Natural killer cell (primary cell): ENCODE measurements around the gene KANTR. TPM values are rescaled to one million over a fixed set of nuclear protein-coding genes. Genes with fewer than 3 reads are reported as not detected.

ENCODE experiments used
- ATAC-seq, 3 donors: fragments of 150-1000 bp in 2 of 3; fragments of 200-7000 bp in 1 of 3; cut with Tn5 transposase; 1 replicate in 1 of 3; 2 replicates in 2 of 3; pipeline ENCODE4 v1.10.0; 2021; ENCODE audit warnings: mild to moderate bottlenecking in 2 of 3, moderate library complexity in 2 of 3
- DNase-seq, 2 donors: peaks; one replicate each; pipeline versions ENCODE4 v3.0.0 to v3.0.0-alpha.2; 2013 to 2021; ENCODE audit warnings: mixed read lengths in 1 of 2
- H3K27ac ChIP-seq: one replicate; pipeline ENCODE4 v1.5.1; 2013; ENCODE audit warnings: mild to moderate bottlenecking, low read length
- H3K27me3 ChIP-seq: one replicate; pipeline ENCODE4 v1.6.1; 2013; ENCODE audit warnings: low read length; ENCODE audit not compliant: control insufficient read depth, insufficient read depth
- H3K36me3 ChIP-seq: one replicate; pipeline ENCODE4 v1.6.1; 2013; ENCODE audit warnings: low read length; ENCODE audit not compliant: control insufficient read depth, insufficient read depth
- H3K4me1 ChIP-seq: one replicate; pipeline ENCODE4 v1.6.1; 2013; ENCODE audit warnings: low read length; ENCODE audit not compliant: control insufficient read depth, insufficient read depth
- H3K4me3 ChIP-seq: one replicate; pipeline ENCODE4 v1.5.1; 2013; ENCODE audit warnings: low read length
- H3K9me3 ChIP-seq: one replicate; pipeline ENCODE4 v1.6.1; 2013; ENCODE audit warnings: low read length; ENCODE audit not compliant: control insufficient read depth, insufficient read depth
- H3K27ac Mint-ChIP-seq, 2 donors: one replicate each; pipeline ENCODE4 v1.8.0; 2022; ENCODE audit warnings: mild to moderate bottlenecking in 2 of 2, mixed read lengths in 2 of 2, moderate library complexity in 1 of 2
- H3K27me3 Mint-ChIP-seq, 2 donors: one replicate each; pipeline ENCODE4 v1.8.0; 2022; ENCODE audit warnings: low read depth in 2 of 2, mixed read lengths in 2 of 2
- H3K36me3 Mint-ChIP-seq: one replicate; pipeline ENCODE4 v1.8.0; 2022; ENCODE audit warnings: mixed read lengths
- H3K4me1 Mint-ChIP-seq, 2 donors: one replicate each; pipeline ENCODE4 v1.8.0; 2022; ENCODE audit warnings: mixed read lengths in 2 of 2
- H3K4me3 Mint-ChIP-seq: one replicate; pipeline ENCODE4 v1.8.0; 2022; ENCODE audit warnings: mild to moderate bottlenecking, moderate library complexity, mixed read lengths
- H3K9me3 Mint-ChIP-seq, 2 donors: one replicate each; pipeline ENCODE4 v1.8.0; 2022; ENCODE audit warnings: mixed read lengths in 2 of 2
- WGBS: methylation state at CpG from one replicate; pipeline ENCODE4 v1.1.7; 2013; ENCODE audit warnings: missing lambda C conversion rate; ENCODE audit not compliant: insufficient coverage; 5-methylcytosine and 5-hydroxymethylcytosine counted together
- intact Hi-C: fragments of 100-400 bp; cut with micrococcal nuclease; formaldehyde crosslinking; loops from one replicate; pipeline ENCODE4 v1.14.2; 2022
- total RNA-seq, 4 donors: library from RNA; stranded (reverse); fragments of 120-200 nt in 1 of 4; gene quantifications; one replicate each; pipeline versions ENCODE4 v1.2.3 to v1.2.4, GENCODE V29; 2013 to 2022
- TF ChIP-seq, protein P1 (sequence below): fragments of 200-600 bp; IDR thresholded peaks from one replicate; pipeline ENCODE4 v1.8.0; 2022; ENCODE audit warnings: antibody characterized with exemption

The KANTR gene
- total RNA-seq, 3 donors from 2014 or later (not counting 1 experiment from before 2014, with no cell fraction given) = 15.1 to 18.1 (median 17.1) TPM

DNA sequence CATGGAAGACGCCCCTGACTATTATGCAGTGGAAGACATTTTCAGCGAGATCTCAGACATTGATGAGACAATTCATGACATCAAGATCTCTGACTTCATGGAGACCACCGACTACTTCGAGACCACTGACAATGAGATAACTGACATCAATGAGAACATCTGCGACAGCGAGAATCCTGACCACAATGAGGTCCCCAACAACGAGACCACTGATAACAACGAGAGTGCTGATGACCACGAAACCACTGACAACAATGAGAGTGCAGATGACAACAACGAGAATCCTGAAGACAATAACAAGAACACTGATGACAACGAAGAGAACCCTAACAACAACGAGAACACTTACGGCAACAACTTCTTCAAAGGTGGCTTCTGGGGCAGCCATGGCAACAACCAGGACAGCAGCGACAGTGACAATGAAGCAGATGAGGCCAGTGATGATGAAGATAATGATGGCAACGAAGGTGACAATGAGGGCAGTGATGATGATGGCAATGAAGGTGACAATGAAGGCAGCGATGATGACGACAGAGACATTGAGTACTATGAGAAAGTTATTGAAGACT is 8.2 kb upstream of the KANTR start:
- H3K27ac Mint-ChIP-seq = peak overlapping the region; percentile 6 to 86
- Histone ChIP-seq H3K27ac (no peak overlapping the region), H3K36me3 (peaks cover 8% of the 10 kb centered on the region), H3K9me3 (no peaks in the 10 kb centered on the region), H3K27me3 (no peaks in the 10 kb centered on the region), H3K4me1 (peaks cover 25% of the 10 kb centered on the region), H3K4me3 (no peak overlapping the region)
- H3K27me3 Mint-ChIP-seq = no peaks in the 10 kb centered on the region
- intact Hi-C loops = loop anchor here (5.0 to 10.0 kb wide), 2 partner anchors 142 to 599 kb away; partner anchors contain the start of genes HUWE1 and KDM5C
- DNase-seq = peak in 1 of 2 donors; percentile 60
- no peak overlapping the region for H3K4me3 Mint-ChIP-seq
- WGBS = 67% methylated on average over 16 of the region's 17 CpGs
- H3K9me3 Mint-ChIP-seq = no peaks in the 10 kb centered on the region
- ATAC-seq = peak in 1 of 3 donors; percentile 4
- TF ChIP-seq, protein P1, sequence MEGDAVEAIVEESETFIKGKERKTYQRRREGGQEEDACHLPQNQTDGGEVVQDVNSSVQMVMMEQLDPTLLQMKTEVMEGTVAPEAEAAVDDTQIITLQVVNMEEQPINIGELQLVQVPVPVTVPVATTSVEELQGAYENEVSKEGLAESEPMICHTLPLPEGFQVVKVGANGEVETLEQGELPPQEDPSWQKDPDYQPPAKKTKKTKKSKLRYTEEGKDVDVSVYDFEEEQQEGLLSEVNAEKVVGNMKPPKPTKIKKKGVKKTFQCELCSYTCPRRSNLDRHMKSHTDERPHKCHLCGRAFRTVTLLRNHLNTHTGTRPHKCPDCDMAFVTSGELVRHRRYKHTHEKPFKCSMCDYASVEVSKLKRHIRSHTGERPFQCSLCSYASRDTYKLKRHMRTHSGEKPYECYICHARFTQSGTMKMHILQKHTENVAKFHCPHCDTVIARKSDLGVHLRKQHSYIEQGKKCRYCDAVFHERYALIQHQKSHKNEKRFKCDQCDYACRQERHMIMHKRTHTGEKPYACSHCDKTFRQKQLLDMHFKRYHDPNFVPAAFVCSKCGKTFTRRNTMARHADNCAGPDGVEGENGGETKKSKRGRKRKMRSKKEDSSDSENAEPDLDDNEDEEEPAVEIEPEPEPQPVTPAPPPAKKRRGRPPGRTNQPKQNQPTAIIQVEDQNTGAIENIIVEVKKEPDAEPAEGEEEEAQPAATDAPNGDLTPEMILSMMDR = no peak
- H3K36me3 Mint-ChIP-seq = no peaks in the 10 kb centered on the region
- peaks cover 18 to 53% of the 10 kb centered on the region in 2 donors for H3K4me1 Mint-ChIP-seq

GRCh38 chrX:53086464-53086863 is 7.5 kb upstream of the KANTR start:
- WGBS = 89% methylated on average over 6 of the region's 6 CpGs
- ATAC-seq = no peak
- no peaks in the 10 kb centered on the region for H3K36me3 Mint-ChIP-seq
- Histone ChIP-seq H3K27me3 (no peaks in the 10 kb centered on the region), H3K4me3 (no peak overlapping the region), H3K4me1 (peaks cover 21% of the 10 kb centered on the region), H3K36me3 (peaks cover 8% of the 10 kb centered on the region), H3K27ac (no peak overlapping the region), H3K9me3 (no peaks in the 10 kb centered on the region)
- DNase-seq = no peak
- H3K27ac Mint-ChIP-seq = peak overlapping the region; percentile 6 to 86
- TF ChIP-seq, protein P1 = no peak
- no peaks in the 10 kb centered on the region for H3K9me3 Mint-ChIP-seq
- intact Hi-C loops = loop anchor here (5.0 to 10.0 kb wide), 2 partner anchors 141 to 598 kb away; partner anchors contain the start of genes HUWE1 and KDM5C
- no peaks in the 10 kb centered on the region for H3K27me3 Mint-ChIP-seq
- no peak overlapping the region for H3K4me3 Mint-ChIP-seq
- peaks cover 15 to 49% of the 10 kb centered on the region in 2 donors for H3K4me1 Mint-ChIP-seq

- H3K36me3 Mint-ChIP-seq = no peaks in the 10 kb centered on the region
Measured at GRCh38 chrX:53087388-53087831, 6.5 kb upstream of the KANTR start.

More at GRCh38 chrX:53087388-53087831, 6.5 kb upstream of the KANTR start:
- 90% methylated on average over 3 of the region's 3 CpGs for WGBS
- Histone ChIP-seq H3K9me3 (no peaks in the 10 kb centered on the region), H3K4me1 (peaks cover 21% of the 10 kb centered on the region), H3K27me3 (no peaks in the 10 kb centered on the region), H3K4me3 (no peak overlapping the region), H3K27ac (no peak overlapping the region), H3K36me3 (peaks cover 8% of the 10 kb centered on the region)
- TF ChIP-seq, protein P1 = no peak
- H3K27ac Mint-ChIP-seq = peak overlapping the region; percentile 86 to 87
- DNase-seq = peak in 1 of 2 donors; percentile 34
- H3K4me3 Mint-ChIP-seq = no peak overlapping the region
- no peak for ATAC-seq
- intact Hi-C loops = loop anchor here (5.0 to 10.0 kb wide), 2 partner anchors 140 to 597 kb away; partner anchors contain the start of genes HUWE1 and KDM5C
- H3K9me3 Mint-ChIP-seq = no peaks in the 10 kb centered on the region
- no peaks in the 10 kb centered on the region for H3K27me3 Mint-ChIP-seq
- peaks cover 15 to 43% of the 10 kb centered on the region in 2 donors for H3K4me1 Mint-ChIP-seq
